ENCODE data around the gene CFAP54.
"Not testable (repeated sequence)": the region's sequence is repeated elsewhere in the genome, so short reads cannot be mapped to it uniquely, and the experiment has no call there.

Gene CFAP54

GRCh38 chr12:96623656-96624217 lies 134.4 kb downstream of the CFAP54 start:
- no peak for DNase-seq (ENCODE audit: low read depth in 3 of 3)

DNA sequence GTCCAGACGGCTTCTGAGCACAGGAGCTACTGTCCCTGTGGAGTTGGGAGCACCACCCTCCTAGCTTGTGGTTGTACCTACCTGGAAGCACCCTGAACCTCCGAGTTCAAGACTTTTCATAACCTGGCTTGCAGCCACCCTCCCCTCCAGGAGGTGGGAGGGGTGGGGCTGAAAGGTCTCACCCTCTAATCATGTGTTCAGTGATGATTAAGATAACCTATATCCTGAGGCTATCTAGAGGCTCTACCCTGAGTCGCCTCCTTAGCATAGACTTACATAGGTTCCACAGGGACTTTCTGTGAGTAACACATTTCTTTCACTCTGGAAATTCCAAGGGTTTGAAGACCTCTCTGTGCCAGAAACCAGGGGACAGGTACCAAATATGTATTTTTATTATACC lies 146.5 kb downstream of the CFAP54 start:
- DNase-seq (ENCODE audit: low read depth in 3 of 3) = no peak

DNA sequence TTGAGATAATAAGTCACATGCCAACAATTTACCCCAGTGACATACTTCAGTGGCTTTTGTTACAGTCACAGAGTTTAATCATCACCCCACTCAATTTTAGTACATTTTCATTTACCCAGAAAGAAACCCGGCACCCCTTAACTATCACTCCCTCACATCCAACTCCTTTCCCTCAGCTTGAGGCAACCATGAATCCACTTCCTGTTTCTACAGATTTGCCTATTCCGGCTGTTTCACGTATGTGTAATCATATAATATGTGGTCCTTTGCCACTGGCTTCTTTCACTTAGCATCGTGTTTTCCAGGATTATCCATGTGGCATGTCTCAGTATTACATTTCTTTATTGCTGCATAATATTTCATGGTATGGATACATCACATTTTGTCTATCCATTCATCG lies 147.5 kb downstream of the CFAP54 start:
- no peak for DNase-seq (ENCODE audit: low read depth in 3 of 3)

DNA sequence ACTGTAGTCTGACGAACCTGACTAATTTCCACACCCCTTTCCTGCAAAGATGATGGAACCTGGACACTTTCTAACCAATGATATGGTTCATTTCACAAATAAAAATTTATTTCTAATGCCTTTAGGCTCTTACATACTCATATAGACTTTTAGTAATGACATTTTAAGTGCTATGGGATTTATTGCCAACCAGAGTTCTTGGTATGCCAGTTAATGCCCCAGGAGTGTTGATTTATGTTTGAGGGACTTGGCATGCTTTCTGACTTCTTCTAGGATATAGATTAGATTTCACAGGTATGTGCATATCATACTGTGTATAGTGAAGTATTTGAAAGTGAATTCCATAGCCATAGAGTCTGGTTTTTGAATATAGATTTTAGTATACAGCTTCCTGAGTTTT lies 159.5 kb downstream of the CFAP54 start:
- no peak for DNase-seq (ENCODE audit: low read depth in 3 of 3)

- no peak for DNase-seq (ENCODE audit: low read depth in 3 of 3)
Observed at GRCh38 chr12:96652870-96653269, 163.5 kb downstream of the CFAP54 start.

DNA sequence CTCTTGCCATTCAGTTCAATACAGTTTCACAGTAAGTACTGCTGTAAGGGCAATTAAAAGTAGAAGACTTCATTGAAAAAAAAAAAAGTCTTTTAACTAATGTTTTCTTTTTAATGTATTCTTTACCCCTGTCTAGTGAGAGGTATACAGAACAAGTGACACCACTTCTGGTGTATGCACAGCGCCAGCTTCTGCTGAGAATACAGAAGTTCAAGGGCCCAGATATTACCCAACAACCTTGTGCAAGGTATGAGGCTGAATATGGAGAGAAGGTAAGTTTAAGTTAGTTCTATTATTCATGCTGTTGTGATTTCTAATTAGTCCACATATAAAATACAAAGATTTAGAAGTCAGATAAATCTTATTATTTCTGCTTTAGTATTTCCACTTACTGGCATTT lies 168.7 kb downstream of the CFAP54 start:
- no peak for DNase-seq (ENCODE audit: low read depth in 3 of 3)

DNA sequence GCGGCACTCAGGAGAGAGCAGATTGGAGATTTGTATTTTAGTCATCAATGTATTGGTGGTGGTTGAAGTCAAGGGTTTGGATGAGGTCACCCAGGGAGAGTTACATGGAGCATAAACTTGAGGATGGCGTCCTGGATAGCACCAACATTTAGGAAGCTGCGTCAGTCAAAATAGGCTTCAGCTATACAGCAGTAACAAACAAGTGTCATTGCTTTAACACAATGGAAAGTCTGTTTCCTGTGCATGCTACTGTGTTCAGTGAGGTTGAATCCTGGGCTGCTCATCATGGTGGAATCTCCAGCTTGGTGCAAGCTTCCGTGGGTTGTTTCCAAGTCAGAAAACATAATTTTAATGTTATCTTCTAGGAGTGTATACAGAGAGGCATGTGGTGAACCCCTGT lies 180.4 kb downstream of the CFAP54 start:
- no peak for DNase-seq (ENCODE audit: low read depth in 3 of 3)

GRCh38 chr12:96670334-96670899 lies 181.0 kb downstream of the CFAP54 start:
- no peak for DNase-seq (ENCODE audit: low read depth in 3 of 3)

GRCh38 chr12:96675519-96675918 lies 186.1 kb downstream of the CFAP54 start:
- not testable (repeated sequence) for DNase-seq (ENCODE audit: low read depth in 3 of 3)

GRCh38 chr12:96677363-96677762 lies 188.0 kb downstream of the CFAP54 start:
- DNase-seq (ENCODE audit: low read depth in 3 of 3) = no peak

DNA sequence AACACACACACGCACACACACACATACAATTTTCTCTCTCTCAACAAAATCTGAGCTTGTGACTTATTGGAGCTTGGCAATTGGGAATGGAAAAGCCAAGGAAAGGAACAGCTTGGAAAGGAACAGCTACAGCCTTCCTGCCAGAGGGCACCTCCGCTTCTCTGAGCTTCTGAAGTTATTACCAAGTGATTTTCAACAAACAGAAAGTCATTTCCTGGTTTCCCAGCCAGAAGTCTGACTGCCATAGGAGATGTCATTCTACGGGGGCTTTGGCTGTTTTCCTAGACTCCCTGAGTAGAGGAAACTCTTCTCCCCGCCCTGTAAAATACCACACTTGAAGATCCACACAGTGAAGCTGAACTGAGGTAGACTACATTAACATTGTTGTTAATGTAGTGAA lies 198.3 kb downstream of the CFAP54 start:
- no peak for DNase-seq (ENCODE audit: low read depth in 3 of 3)

DNA sequence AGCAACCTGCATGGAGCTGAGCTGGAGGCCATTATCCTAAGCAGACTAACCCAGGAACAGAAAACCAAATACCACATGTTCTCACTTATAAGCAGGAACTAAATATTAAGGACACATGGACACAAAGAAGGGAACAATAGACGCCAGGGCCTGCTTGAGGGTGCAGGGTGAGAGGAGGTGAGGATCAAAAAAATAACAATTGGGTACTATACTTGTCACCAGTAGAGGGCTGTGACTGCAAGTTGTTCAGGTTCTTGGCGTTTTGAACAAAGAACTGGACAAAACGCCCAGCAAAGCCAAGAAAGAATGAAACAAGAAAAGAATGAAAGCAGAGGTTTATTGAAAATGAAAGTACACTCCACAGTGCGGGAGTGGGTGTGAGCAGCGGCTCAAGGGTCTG lies 209.1 kb downstream of the CFAP54 start:
- no peak for DNase-seq (ENCODE audit: low read depth in 3 of 3)

DNA sequence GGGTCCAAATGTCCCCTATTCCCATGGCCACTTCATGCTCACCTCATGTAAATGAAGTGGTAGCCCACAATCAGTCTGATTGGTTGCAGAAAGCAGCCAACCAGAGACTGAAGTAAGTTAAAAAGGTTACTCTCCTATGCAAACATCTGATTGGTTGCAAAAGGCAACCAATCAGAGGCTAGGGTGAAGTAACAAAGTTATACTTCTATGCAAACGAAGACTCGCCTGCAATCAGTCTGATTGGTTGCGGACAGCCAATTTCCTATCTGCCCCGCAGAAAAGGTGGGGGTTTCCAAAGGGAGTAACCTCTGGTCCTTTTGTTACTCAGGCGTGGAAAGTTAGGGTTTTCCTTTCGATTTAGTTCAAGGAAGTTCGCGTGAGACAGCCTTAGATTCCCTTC lies 209.6 kb downstream of the CFAP54 start:
- no peak for DNase-seq (ENCODE audit: low read depth in 3 of 3)

GRCh38 chr12:96701856-96702255 lies 212.5 kb downstream of the CFAP54 start:
- no peak for DNase-seq (ENCODE audit: low read depth in 3 of 3)

GRCh38 chr12:96710127-96710745 lies 220.9 kb downstream of the CFAP54 start:
- no peak for DNase-seq (ENCODE audit: low read depth in 3 of 3)

GRCh38 chr12:96711364-96711763 lies 222.0 kb downstream of the CFAP54 start:
- no peak for DNase-seq (ENCODE audit: low read depth in 3 of 3)

- DNase-seq (ENCODE audit: low read depth in 3 of 3) = no peak
Observed at GRCh38 chr12:96714199-96714598, 224.8 kb downstream of the CFAP54 start.

DNA sequence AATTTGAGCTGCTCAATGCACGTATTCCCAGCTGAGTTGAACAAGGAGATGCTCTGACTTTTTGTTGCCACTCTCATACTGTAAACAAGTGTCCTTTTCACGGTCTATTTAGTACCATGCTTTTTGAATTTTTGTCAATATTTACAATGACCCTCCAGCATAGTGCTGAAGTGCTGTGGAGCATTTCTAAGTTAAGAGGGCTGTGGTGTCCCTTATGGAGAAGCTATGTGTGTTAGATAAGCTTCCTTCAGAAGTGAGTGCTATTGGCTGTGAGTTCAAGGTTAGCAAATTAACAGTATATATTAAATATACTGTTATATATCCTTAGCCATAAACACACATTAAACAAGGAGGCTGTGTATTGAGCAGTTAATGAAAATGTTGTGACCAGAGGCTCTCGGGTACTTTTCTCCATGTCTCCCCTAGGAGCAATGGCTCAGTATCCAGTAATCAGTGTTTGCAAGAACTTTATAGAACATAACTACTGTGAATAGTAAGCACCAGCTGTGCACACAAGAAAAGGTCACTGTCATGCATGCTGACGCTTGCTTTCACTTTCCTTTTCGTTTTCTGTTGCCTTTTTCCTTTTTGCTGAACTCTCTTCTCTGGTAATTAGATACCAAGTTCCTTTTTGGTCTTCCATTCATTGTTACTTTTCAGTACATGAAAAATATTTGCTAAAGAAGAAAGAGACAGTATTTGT lies 230.4 kb downstream of the CFAP54 start:
- DNase-seq (ENCODE audit: low read depth in 3 of 3) = no peak

DNA sequence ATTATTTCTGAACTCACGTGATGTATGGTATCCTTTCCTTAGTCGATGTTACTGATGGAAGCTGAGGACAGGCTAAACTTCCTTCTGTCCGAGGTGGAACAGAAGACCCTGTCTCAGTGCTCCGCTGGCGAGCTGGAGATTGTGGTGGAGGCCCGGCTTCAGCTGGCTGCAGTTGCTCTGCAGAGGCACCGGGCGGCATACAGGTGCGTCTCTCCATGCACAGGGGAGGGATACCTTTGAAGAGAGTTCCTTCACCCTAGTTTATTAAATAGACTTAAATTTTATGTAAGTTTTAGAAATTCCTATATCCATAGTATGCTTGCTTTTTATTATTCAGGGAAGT lies 231.0 kb downstream of the CFAP54 start:
- DNase-seq (ENCODE audit: low read depth in 3 of 3) = peak in 1 of 3 donors; percentile 4

DNA sequence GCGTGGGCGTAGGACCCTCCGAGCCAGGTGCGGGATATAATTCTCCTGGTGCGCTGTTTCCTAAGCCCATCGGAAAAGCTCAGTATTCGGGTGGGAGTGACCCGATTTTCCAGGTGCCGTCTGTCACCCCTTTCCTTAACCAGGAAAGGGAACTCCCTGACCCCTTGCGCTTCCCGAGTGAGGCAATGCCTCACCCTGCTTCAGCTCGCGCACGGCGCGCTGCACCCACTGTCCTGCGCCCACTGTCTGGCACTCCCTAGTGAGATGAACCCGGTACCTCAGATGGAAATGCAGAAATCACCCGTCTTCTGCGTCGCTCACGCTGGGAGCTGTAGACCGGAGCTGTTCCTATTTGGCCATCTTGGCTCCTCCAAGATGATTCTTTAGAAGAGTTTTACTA lies 240.1 kb downstream of the CFAP54 start:
- not testable (repeated sequence) for DNase-seq (ENCODE audit: low read depth in 3 of 3)

DNA sequence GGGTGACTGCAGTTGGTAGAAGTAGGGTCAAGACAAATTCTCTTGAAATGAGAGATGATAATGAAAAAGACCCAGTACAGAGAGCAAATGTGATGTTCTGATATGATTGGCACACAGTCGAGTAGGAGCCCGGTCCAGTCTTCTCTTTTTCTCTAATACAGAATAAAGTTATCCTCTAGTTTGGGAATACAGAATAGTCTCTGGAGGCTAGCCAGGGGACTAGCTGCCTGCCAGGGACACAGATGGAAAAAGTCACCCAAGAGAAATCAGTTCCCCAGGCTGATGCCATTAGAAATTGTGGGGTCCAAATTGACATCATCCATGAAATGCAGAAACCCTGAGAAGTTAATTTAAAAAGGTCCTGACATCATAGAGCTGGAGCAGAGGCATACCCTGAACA lies 240.5 kb downstream of the CFAP54 start:
- no peak for DNase-seq (ENCODE audit: low read depth in 3 of 3)

DNA sequence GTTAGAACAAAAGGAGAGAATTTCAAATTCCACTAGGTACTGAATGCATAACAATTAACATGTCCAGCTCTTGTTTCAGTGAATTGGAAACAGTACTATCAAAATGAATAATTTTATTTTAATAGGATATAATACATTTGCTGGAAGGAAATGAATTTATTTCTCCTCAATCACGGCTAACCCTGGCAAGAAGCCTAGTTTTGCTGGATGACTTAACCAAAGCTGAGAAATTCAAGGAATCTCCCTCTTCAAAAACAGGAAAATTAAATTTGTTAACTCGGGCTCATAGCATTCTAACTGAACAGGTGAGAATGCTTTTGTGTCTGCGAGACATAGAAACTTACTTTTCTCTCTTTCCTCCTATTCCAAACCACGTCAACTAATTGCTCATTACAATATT lies 254.2 kb downstream of the CFAP54 start:
- DNase-seq (ENCODE audit: low read depth in 3 of 3) = no peak

DNA sequence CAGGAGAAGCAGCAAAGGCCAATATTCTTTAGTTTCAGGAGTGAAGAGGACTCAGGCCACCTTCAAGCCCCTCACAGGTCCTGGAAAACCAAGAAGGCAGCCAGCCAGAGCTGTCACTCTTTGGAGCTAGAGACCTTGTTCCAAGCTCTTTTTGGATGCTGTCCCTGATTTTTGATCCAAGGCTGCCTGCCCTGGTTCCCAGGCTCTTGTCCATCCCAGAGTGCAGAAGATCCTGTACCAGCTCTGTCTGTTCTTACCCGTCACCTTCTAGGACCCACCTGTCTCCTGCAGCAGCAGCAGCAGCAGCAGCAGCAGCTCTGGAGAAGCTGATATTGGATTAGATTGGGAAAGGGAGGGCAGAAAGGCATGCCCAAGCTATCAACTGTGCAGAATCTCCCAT lies 260.6 kb downstream of the CFAP54 start:
- DNase-seq (ENCODE audit: low read depth in 3 of 3) = no peak
